Renal pelvis (tissue), 12 donors: ENCODE data around the gene CBR4. TPM values are rescaled to one million over a fixed set of nuclear protein-coding genes. Genes with fewer than 3 reads are reported as not detected.

Experiments used
- DNase-seq: peaks from one replicate; pipeline ENCODE4 v3.0.0-alpha.2; 2013
- long read RNA-seq, 16 experiments: transcript quantifications; one replicate each; lab custom pipeline, GENCODE V29; 2026
- polyA plus RNA-seq, 3 donors: library from polyadenylated mRNA; unstranded; fragments of 120-200 nt; gene quantifications; one replicate each; pipeline ENCODE4 v1.2.1, GENCODE V29; 2013; ENCODE audit not compliant: insufficient read length in 3 of 3

The CBR4 gene
- 10 to 100 TPM; 33.1 to 53.2 (median 50.2) TPM for polyA plus RNA-seq
- long read RNA-seq, donor 1, transcript CBR4-201 (5 exons, 3,443 nt) = major isoform, 6 of 61 reads
- long read RNA-seq, donor 1, partial matches to known transcripts = 45 of 61 reads
- long read RNA-seq, donor 1, other reads (novel, unspliced or antisense) = 10 of 61 reads
- long read RNA-seq, donor 2, transcript CBR4-201 (5 exons, 3,443 nt) = major isoform, 9 of 287 reads
- long read RNA-seq, donor 2, partial matches to known transcripts = 245 of 287 reads
- long read RNA-seq, donor 2, other reads (novel, unspliced or antisense) = 31 of 287 reads
- long read RNA-seq, donor 3, transcript CBR4-201 (5 exons, 3,443 nt) = major isoform, 10 of 39 reads
- long read RNA-seq, donor 3, partial matches to known transcripts = 29 of 39 reads
- long read RNA-seq, donor 3, other reads (novel, unspliced or antisense) = 0 of 39 reads
- long read RNA-seq, donor 4, transcript CBR4-201 (5 exons, 3,443 nt) = major isoform, 10 of 11 reads
- long read RNA-seq, donor 4, partial matches to known transcripts = 0 of 11 reads
- long read RNA-seq, donor 4, other reads (novel, unspliced or antisense) = 0 of 11 reads
- long read RNA-seq, donor 5, transcript CBR4-201 (5 exons, 3,443 nt) = major isoform, 6 of 14 reads
- long read RNA-seq, donor 5, partial matches to known transcripts = 8 of 14 reads
- long read RNA-seq, donor 5, other reads (novel, unspliced or antisense) = 0 of 14 reads
- long read RNA-seq, donor 6, transcript CBR4-201 (5 exons, 3,443 nt) = major isoform, 14 of 90 reads
- long read RNA-seq, donor 6, partial matches to known transcripts = 59 of 90 reads
- long read RNA-seq, donor 6, other reads (novel, unspliced or antisense) = 16 of 90 reads
- long read RNA-seq, donor 7, partial matches to known transcripts = 152 of 176 reads
- long read RNA-seq, donor 7, other reads (novel, unspliced or antisense) = 17 of 176 reads
- long read RNA-seq, donor 8, partial matches to known transcripts = 0 of 2 reads
- long read RNA-seq, donor 8, other reads (novel, unspliced or antisense) = 0 of 2 reads
- long read RNA-seq, donor 9, transcript CBR4-201 (5 exons, 3,443 nt) = major isoform, 12 of 58 reads
- long read RNA-seq, donor 9, partial matches to known transcripts = 40 of 58 reads
- long read RNA-seq, donor 9, other reads (novel, unspliced or antisense) = 6 of 58 reads
- long read RNA-seq, donor 10, transcript CBR4-201 (5 exons, 3,443 nt) = major isoform, 12 of 26 reads
- long read RNA-seq, donor 10, partial matches to known transcripts = 5 of 26 reads
- long read RNA-seq, donor 10, other reads (novel, unspliced or antisense) = 5 of 26 reads
- long read RNA-seq, donor 11, partial matches to known transcripts = 0 of 5 reads
- long read RNA-seq, donor 11, other reads (novel, unspliced or antisense) = 0 of 5 reads
- long read RNA-seq, donor 12, transcript CBR4-201 (5 exons, 3,443 nt) = major isoform, 19 of 67 reads
- long read RNA-seq, donor 12, partial matches to known transcripts = 33 of 67 reads
- long read RNA-seq, donor 12, other reads (novel, unspliced or antisense) = 10 of 67 reads
- long read RNA-seq, donor 13, transcript CBR4-201 (5 exons, 3,443 nt) = major isoform, 7 of 235 reads
- long read RNA-seq, donor 13, partial matches to known transcripts = 227 of 235 reads
- long read RNA-seq, donor 13, other reads (novel, unspliced or antisense) = 0 of 235 reads
- long read RNA-seq, donor 14, transcript CBR4-201 (5 exons, 3,443 nt) = major isoform, 12 of 28 reads
- long read RNA-seq, donor 14, partial matches to known transcripts = 8 of 28 reads
- long read RNA-seq, donor 14, other reads (novel, unspliced or antisense) = 6 of 28 reads
- long read RNA-seq, donor 15, transcript CBR4-201 (5 exons, 3,443 nt) = major isoform, 7 of 81 reads
- long read RNA-seq, donor 15, partial matches to known transcripts = 63 of 81 reads
- long read RNA-seq, donor 15, other reads (novel, unspliced or antisense) = 9 of 81 reads
- long read RNA-seq, donor 16, transcript CBR4-201 (5 exons, 3,443 nt) = major isoform, 11 of 13 reads
- long read RNA-seq, donor 16, partial matches to known transcripts = 0 of 13 reads
- long read RNA-seq, donor 16, other reads (novel, unspliced or antisense) = 0 of 13 reads

DNA sequence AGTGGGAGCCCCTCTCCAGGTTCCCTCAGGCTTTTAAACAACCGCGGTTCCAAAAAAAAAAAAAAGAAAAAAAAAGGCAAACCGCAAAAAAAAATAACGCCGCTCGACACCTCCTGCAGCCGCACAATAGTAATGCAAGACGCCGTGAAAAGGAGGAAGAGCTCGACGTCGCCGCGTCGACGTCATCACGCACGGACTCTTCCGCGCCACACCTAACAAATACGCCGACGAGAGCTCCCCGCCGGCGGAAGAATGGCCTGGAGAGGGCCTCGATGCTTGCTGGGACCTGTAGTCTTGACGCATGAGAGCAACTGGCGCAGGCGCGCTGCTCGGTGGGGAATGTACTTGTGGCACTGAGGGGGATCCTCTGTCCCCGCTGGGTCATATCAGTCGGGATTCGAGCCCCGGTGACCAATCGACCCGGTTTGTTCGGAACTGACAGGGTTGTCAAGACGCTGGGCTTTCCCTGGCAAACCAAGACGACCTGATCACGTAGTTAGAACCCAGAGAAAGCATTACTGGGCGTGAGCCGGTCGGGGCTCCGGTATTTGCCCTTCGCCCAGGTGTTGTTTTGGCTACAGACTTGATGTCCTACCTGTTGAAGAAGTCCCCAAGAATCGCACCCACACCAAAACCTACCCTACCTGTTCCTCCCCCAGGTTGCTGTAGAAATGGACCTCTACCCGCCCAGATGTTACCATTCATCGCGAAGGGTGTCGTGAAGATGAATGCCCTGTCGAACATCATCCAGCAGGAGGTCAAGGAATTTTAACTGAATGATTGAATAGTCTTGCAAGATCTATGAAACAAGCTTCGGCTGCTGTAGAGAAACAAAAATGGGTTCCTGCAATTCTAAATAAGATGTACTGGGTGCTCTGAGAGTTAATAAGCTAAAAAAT lies at the start of gene CBR4:
Gene CBR4 (minus strand): TSS at position 131 of the 899 bp plus-strand sequence. CDS start 166 bp downstream, outside the sequence.
- DNase-seq = peak; percentile 99

DNA sequence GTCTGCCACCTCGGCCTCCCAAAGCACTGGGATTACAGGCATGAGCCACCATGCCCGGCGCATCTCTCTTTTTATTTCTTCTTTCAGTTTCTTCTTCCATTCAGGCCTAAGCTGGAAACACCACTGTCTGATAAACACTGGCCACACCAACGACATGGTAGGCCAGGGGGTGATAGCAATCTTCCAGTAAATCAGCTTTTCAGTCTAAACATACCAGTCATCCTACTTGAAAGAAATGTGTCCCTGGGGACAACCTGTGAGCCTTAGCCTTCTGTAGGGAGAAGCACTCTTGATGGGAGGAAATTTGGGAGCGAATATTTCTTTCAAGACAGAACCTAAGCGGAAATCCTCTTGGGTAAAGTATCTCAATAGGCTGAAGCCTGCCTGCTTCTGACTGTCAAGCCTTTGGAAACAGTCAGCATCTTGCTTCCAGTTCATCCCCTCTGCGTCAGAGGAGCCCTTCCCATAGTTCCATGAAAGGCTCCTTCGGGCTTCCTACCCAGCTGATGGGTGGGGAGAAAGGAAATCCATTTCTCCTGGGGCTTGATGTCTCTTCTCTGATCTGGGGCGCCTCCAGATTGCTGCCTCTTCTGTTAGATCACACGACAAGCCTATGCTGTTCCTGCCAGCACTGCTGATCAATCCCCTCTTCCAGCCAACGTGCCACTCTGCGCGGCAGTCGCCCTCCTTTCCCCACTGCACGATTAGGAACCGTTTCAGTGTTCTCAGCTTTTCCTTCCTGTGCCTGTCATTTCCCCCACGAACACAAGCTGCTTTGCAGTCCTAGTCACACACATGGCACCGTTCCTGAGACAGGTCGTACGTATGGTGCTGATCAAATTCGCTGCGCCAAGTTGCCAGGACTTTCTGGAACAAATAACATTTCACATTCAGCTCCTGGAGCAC lies 49.5 kb upstream of the CBR4 start:
- DNase-seq = no peak

- no peak for DNase-seq
These were observed 48.3 kb upstream of the CBR4 start for GRCh38 chr4:169058312-169058711.

- no peak for DNase-seq
These were observed 44.8 kb upstream of the CBR4 start for GRCh38 chr4:169054879-169055278.

GRCh38 chr4:169052594-169052945 lies 42.5 kb upstream of the CBR4 start:
- DNase-seq = no peak

GRCh38 chr4:169051761-169052593 lies 41.9 kb upstream of the CBR4 start:
- DNase-seq = no peak

- no peak for DNase-seq
These were observed 41.1 kb upstream of the CBR4 start for GRCh38 chr4:169050881-169051760.

- no peak for DNase-seq
These were observed 40.2 kb upstream of the CBR4 start for GRCh38 chr4:169050284-169050683.

DNA sequence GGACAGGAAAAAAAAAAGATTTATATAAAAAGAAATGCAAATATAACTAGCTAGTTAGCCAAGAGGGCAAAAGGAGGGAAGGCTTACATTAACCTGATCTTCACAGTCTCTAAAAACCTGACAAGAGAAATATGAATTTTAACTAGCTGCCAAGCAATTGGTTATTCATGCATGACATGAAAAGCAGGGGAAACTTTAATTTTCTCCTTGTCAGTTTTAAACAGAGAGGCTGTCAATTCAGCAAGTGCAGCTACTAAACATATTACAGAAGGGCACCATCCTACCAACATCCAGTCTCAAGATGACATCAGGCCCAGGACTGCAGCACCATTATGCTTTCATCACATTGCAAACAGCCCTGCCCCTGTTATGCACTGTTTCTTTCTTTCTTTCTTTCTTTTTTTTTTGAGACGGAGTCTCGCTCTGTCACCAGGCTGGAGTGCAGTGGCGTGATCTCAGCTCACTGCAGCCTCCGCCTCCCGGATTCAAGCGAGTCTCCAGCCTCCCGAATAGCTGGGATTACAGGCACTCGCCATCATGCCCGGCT lies 38.9 kb upstream of the CBR4 start:
- DNase-seq = no peak

DNA sequence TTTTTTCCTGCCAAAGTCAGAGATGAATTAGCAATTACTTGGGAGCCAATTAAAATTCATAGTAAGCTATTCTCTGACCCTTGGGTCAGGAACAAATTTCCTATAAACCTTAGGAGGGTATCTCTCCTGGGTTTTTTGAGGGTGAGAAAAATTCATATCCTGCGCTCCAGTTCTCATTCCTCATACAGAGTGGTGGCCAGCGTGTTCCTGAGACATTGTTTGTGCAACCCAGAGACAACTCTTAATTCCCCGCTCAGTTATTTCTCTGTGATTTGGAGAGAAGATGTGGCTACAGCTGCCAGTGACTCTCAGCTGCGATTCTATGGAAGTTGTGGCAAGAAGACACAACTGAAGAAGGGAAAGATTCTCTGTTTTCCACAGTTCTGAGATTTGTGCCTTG lies 37.9 kb upstream of the CBR4 start:
- DNase-seq = no peak

DNA sequence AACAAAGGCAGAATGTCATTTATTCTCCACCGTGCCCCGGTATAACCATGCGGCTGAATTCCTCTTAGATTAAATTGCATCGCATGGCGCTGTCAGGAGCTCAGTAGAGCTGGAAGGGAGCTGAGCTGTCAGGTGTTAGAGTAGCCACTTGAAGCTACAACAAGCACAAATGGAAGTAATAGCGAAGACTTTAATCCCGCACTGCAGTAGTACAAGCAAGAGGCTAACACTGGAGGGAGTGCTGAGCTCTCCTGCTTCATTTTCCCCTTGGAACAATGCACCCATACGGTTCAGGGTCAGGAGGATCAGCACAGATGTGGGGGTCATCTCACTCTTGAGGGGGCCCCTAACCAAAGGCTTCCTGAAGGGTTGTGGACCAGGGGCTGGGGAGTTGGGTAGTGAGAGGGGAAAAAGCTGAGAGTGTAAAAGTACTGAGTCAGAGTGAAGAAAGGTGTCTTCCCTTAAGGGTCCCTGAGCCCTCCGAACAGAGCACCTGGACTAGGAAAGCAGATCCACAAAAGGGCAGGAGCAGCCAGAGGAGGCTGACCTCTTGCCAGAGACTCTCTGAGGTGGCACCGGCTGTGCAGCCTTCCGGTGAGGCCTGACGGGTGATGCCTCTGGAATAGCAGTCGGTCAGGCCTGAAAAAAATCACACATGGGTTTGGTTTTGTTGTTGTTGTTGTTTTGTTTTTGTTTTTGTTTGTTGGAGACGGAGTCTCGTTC lies 36.0 kb upstream of the CBR4 start:
- DNase-seq = no peak

- DNase-seq = no peak
These were observed 34.8 kb upstream of the CBR4 start for GRCh38 chr4:169044714-169045447.

GRCh38 chr4:169042608-169043007 lies 32.6 kb upstream of the CBR4 start:
- DNase-seq = no peak

GRCh38 chr4:169040559-169041261 lies 30.7 kb upstream of the CBR4 start:
- DNase-seq = no peak
